ENCODE data around the gene EID3.

EID3 gene

DNA sequence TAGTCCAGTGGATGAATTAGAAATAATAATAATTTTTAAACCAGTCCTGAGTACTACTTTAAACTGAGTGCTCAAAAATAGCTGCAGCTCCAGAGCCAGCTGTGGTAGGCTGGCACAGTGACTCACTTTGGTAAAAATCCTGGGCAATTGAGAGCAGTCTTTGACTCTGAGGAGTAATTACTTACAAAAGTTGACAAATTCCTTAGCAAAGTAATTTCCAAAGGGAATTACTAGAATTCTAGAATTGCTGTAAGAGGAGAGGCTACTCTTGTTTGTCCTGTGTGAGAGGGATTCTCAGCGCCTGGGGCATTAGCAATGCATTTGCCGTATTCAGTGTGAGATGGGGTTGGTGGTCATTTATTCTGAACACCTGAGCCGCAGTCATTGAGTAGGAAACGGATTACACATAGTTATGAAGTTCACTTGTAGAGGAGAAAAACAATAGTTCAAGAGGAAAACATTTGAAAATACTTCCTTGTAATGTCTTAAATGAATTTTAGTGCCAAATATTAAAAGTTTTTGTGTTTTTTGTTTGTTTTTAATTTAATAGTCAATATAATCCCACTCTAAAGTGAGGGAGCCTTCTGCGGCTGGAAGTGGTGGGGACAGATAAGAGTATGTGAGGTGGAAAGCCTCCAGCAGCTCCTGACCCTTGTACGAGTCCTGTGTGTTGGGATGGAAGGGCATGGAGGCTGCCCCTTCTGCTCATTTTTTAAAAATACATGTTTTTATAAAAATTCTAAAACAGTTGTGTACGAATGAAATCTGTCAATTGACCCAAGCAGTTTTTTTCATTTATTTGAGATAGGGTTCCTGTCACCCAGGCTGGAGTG is 41.9 kb downstream of the EID3 start:
- peak overlapping the region in 1 of 2 donors; percentile 11 for H3K27ac ChIP-seq
- H3K4me3 ChIP-seq: peak overlapping the region; percentile 18
- no peak for DNase-seq (ENCODE audit: low spot score)
- TF ChIP-seq, protein P1, sequence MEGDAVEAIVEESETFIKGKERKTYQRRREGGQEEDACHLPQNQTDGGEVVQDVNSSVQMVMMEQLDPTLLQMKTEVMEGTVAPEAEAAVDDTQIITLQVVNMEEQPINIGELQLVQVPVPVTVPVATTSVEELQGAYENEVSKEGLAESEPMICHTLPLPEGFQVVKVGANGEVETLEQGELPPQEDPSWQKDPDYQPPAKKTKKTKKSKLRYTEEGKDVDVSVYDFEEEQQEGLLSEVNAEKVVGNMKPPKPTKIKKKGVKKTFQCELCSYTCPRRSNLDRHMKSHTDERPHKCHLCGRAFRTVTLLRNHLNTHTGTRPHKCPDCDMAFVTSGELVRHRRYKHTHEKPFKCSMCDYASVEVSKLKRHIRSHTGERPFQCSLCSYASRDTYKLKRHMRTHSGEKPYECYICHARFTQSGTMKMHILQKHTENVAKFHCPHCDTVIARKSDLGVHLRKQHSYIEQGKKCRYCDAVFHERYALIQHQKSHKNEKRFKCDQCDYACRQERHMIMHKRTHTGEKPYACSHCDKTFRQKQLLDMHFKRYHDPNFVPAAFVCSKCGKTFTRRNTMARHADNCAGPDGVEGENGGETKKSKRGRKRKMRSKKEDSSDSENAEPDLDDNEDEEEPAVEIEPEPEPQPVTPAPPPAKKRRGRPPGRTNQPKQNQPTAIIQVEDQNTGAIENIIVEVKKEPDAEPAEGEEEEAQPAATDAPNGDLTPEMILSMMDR (IDR thresholded peaks at IDR 0.05): no peak

DNA sequence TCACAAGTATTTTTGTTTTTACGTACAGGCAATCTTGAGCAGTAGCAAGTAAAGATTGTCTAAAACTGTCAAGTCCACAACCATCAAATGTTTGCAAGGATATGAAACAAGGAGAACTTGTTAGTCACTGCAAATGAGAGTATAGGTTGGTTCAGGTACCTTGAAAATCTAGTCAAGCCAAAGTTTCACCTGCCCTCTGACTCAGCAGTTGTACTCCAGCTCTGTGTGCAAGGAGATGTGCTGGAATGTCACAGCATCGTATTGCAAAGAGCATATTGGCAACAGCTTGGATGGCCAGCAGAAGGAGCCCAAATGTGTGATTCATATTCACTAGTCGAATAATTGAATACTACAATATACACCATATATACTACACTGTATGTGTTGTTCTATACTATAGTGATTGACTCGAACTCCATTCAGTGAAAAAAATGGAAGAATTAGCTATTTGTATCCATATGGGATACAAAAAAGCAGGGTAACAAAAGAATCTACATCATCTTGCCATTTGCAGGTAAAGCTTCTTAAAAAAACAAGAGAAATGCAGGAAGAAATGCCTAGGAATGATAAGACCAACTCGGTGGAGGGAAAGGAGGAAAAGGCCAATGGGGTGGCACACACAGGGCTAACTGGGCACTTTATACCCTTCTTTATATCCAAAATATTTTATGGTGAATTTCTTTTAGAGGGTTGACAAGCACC is 44.0 kb downstream of the EID3 start:
- Histone ChIP-seq H3K4me3 (no peak overlapping the region), H3K27ac (no peak overlapping the region)
- TF ChIP-seq, protein P1 (IDR thresholded peaks at IDR 0.05): no peak

DNA sequence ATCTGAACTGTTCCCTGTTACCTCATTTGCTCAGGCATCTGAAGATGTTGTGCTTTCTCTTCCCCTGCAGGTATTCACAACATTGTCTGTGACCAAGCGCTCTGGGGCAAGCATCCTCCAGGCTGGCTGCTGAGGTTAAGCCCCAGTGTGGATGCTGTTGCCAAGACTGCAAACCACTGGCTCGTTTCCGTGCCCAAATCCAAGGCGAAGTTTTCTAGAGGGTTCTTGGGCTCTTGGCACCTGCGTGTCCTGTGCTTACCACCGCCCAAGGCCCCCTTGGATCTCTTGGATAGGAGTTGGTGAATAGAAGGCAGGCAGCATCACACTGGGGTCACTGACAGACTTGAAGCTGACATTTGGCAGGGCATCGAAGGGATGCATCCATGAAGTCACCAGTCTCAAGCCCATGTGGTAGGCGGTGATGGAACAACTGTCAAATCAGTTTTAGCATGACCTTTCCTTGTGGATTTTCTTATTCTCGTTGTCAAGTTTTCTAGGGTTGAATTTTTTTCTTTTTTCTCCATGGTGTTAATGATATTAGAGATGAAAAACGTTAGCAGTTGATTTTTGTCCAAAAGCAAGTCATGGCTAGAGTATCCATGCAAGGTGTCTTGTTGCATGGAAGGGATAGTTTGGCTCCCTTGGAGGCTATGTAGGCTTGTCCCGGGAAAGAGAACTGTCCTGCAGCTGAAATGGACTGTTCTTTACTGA is 44.9 kb downstream of the EID3 start:
- H3K27ac ChIP-seq: no peak overlapping the region
- no peak overlapping the region for H3K4me3 ChIP-seq
- TF ChIP-seq, protein P1 (IDR thresholded peaks at IDR 0.05): no peak
- DNase-seq (ENCODE audit: low spot score): no peak

More for the DNA sequence above, 44.0 kb downstream of the EID3 start:
- DNase-seq (ENCODE audit: low spot score): no peak

DNA sequence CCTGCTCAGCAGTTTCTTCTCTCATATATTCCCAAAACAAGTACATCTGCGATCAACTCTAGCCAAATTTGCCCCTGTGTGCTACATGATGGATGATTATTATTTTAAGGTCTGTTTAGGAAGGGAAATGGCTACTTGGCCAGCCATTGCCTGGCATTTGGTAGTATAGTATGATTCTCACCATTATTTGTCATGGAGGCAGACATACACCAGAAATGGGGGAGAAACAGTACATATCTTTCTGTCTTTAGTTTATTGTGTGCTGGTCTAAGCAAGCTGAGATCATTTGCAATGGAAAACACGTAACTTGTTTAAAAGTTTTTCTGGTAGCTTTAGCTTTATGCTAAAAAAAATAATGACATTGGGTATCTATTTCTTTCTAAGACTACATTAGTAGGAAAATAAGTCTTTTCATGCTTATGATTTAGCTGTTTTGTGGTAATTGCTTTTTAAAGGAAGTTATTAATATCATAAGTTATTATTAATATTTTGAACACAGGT is 45.5 kb downstream of the EID3 start:
- TF ChIP-seq, protein P1 (IDR thresholded peaks at IDR 0.05): no peak
- Histone ChIP-seq H3K27ac (no peak overlapping the region), H3K4me3 (no peak overlapping the region)
- DNase-seq (ENCODE audit: low spot score): no peak

DNA sequence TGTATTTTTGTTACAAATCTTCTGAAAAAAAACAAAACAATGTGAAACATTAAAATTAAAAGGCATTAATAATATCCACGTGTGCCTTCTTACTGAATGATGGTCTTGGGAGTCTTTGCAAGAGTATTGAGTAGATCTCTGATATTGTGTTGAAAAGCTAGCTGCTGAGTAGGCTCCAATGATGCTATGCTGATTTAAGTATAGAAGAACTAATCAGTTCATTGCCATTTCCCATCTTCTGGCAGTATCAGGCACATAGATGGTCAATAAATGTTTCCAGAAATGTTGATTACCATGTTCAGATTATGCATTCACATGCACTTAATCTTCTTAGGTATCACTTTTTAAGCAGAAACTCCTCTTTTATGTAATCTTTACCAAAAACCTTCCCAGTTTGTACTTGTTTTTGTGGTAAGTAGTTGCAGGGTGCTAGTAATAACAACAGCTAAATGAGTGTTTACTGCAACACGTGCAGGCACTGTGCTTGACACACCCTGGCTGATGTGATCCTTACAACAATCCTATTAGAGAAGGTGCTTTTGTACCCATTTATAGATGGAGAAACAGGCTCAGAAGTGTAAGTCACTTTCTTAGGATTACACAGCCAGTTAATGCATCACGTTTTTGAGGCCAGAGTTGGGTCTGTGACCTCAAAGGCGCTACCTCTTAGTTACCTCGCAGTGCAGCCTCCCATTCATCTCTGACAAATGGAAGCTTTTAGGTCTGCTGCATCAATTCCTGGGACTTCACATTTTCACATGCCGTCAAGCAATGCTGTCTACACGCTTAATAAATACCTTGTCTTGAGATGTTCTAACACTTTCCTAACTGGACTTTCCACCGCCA is 46.9 kb downstream of the EID3 start:
- no peak overlapping the region for H3K4me3 ChIP-seq
- TF ChIP-seq, protein P1 (IDR thresholded peaks at IDR 0.05): no peak
- H3K27ac ChIP-seq: no peak overlapping the region
- DNase-seq (ENCODE audit: low spot score): no peak

All from coronary artery (tissue), 2 donors.